Activated naive CD8-positive, alpha-beta T cell treated with anti-CD3 and anti-CD28 coated beads, Interleukin-2, amount 10 ng/mL, durations not matched to agents 7 days and 5 days (primary cell): ENCODE results near the gene ST6GALNAC4. TPM values are rescaled to one million over a fixed set of nuclear protein-coding genes. Genes with fewer than 3 reads are reported as not detected.

Experiments
- ATAC-seq: fragments of 150-1000 bp; cut with Tn5 transposase; one replicate; pipeline ENCODE4 v1.10.0; 2021; ENCODE audit warnings: low read depth, moderate library complexity
- POLR2A ChIA-PET: fragments of 350-600 bp; sonication (Branson Sonifier 250); formaldehyde crosslinking; loops from one replicate; lab custom pipeline; 2021; ENCODE audit warnings: antibody characterized with exemption; lab: Charles Lee
- DNase-seq: peaks from one replicate; pipeline ENCODE4 v3.0.0; 2021
- H3K27ac Mint-ChIP-seq: one replicate; pipeline ENCODE4 v1.8.0; 2022; ENCODE audit warnings: mild to moderate bottlenecking, mixed read lengths
- H3K27me3 Mint-ChIP-seq: one replicate; pipeline ENCODE4 v1.8.0; 2022; ENCODE audit warnings: mild to moderate bottlenecking, moderate library complexity, mixed read lengths
- H3K36me3 Mint-ChIP-seq: one replicate; pipeline ENCODE4 v1.8.0; 2021; ENCODE audit warnings: mild to moderate bottlenecking, mixed read lengths
- H3K4me1 Mint-ChIP-seq: one replicate; pipeline ENCODE4 v1.8.0; 2021; ENCODE audit warnings: mixed read lengths
- H3K4me3 Mint-ChIP-seq: one replicate; pipeline ENCODE4 v1.8.0; 2022; ENCODE audit warnings: mild to moderate bottlenecking, moderate library complexity, mixed read lengths
- H3K9me3 Mint-ChIP-seq: one replicate; pipeline ENCODE4 v1.8.0; 2021; ENCODE audit warnings: mixed read lengths
- total RNA-seq, 2 experiments: library from RNA; stranded (reverse); gene quantifications; one replicate each; pipeline ENCODE4 v1.2.3, GENCODE V29; 2021

ST6GALNAC4 gene
- total RNA-seq, 2 experiments from 2014 or later, result 51.1 to 59.5 TPM

- H3K27me3 Mint-ChIP-seq, result no peaks in the 10 kb centered on the region
- H3K9me3 Mint-ChIP-seq, result no peaks in the 10 kb centered on the region
- peaks cover 32% of the 10 kb centered on the region for H3K4me1 Mint-ChIP-seq
- peaks cover 25% of the 10 kb centered on the region for H3K36me3 Mint-ChIP-seq
- DNase-seq, result no peak
- H3K27ac Mint-ChIP-seq, result peak overlapping the region; percentile 60
- POLR2A ChIA-PET, result interaction anchor here (1.0 to 7.5 kb wide), 2 partner anchors 8 to 9 kb away, joined by 3 to 187 read pairs; no protein-coding TSS in a partner anchor
- ATAC-seq, result no peak
- H3K4me3 Mint-ChIP-seq, result no peak overlapping the region
Observed at GRCh38 chr9:127912882-127913281, 4.0 kb downstream of the ST6GALNAC4 start.

GRCh38 chr9:127912296-127912695 is 4.5 kb downstream of the ST6GALNAC4 start:
- no peaks in the 10 kb centered on the region for H3K27me3 Mint-ChIP-seq
- no peak for DNase-seq
- no peak overlapping the region for H3K4me3 Mint-ChIP-seq
- H3K4me1 Mint-ChIP-seq, result peaks cover 27% of the 10 kb centered on the region
- POLR2A ChIA-PET, result interaction anchor here (7.5 kb wide), 1 partner anchor 7 kb away, joined by 187 read pairs; no protein-coding TSS in a partner anchor
- peaks cover 25% of the 10 kb centered on the region for H3K36me3 Mint-ChIP-seq
- no peak overlapping the region for H3K27ac Mint-ChIP-seq
- ATAC-seq, result no peak
- no peaks in the 10 kb centered on the region for H3K9me3 Mint-ChIP-seq

DNA sequence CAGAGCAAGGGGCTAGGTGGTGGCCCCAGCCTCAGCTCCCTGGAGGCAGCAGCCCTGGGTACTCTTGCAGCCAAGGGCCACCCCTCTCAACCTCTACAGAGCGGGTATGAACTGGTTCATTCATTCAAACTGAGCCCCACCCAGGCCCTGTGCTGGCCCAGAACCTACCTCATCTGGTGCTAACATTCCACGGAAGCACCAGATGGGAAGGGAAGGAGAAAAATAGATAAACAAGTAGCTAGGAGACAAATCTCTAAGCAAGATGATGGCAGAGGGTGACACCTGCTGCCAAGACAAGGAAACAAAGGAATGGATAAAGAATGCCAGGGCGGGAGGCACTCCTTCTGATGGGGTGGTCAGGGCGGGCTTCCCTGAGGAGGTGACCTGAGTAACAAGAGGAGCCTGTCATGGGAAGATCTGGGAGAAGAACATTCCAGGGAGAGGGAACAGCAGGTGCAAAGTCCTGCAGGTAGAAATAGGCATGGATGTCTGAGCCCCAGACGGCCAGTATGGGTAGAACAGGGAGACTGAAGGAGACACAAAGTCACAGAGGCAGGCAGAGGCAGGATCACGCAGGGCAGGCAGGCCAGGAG is 6.1 kb downstream of the ST6GALNAC4 start:
- Mint-ChIP-seq H3K4me3 (peak overlapping the region; percentile 31), H3K36me3 (peaks cover 23% of the 10 kb centered on the region), H3K9me3 (no peaks in the 10 kb centered on the region), H3K27ac (peak overlapping the region; percentile 82), H3K27me3 (no peaks in the 10 kb centered on the region), H3K4me1 (peaks cover 37% of the 10 kb centered on the region)
- no peak for ATAC-seq
- no peak for DNase-seq
- POLR2A ChIA-PET, result interaction anchor here (0.6 to 1.9 kb wide), 4 partner anchors 41 to 176 kb away, joined by 3 to 4 read pairs (median 4); partner anchors contain the start of gene TOR2A

- Mint-ChIP-seq H3K4me1 (peaks cover 37% of the 10 kb centered on the region), H3K9me3 (no peaks in the 10 kb centered on the region), H3K27me3 (no peaks in the 10 kb centered on the region), H3K27ac (no peak overlapping the region), H3K4me3 (no peak overlapping the region), H3K36me3 (peaks cover 23% of the 10 kb centered on the region)
- POLR2A ChIA-PET, result interaction anchor here (1.0 to 1.9 kb wide), 2 partner anchors 12 to 175 kb away, joined by 3 to 4 read pairs; partner anchors contain the start of gene TOR2A
- ATAC-seq (no peak), DNase-seq (no peak)
Observed at GRCh38 chr9:127909839-127910273, 7.0 kb downstream of the ST6GALNAC4 start.

DNA sequence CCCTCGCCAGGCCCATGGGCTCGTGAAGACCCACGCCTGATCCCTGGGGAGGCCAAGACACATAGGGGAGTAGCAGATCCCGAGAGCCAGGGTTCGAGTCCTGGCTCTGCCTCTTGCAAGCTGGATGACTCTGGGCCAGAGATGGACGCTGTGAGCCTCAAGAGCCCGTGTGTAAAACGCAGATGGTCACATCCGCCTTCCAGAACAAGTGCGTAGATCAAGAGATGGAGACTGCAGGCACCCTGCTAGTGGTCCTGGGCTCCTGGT is 8.2 kb downstream of the ST6GALNAC4 start:
- no peaks in the 10 kb centered on the region for H3K9me3 Mint-ChIP-seq
- ATAC-seq (no peak), DNase-seq (no peak)
- no peak overlapping the region for H3K4me3 Mint-ChIP-seq
- peaks cover 43% of the 10 kb centered on the region for H3K4me1 Mint-ChIP-seq
- no peak overlapping the region for H3K27ac Mint-ChIP-seq
- H3K27me3 Mint-ChIP-seq, result no peaks in the 10 kb centered on the region
- H3K36me3 Mint-ChIP-seq, result peaks cover 20% of the 10 kb centered on the region
- POLR2A ChIA-PET, result interaction anchor here (0.9 kb wide), 1 partner anchor 161 kb away, joined by 3 read pairs; no protein-coding TSS in a partner anchor

DNA sequence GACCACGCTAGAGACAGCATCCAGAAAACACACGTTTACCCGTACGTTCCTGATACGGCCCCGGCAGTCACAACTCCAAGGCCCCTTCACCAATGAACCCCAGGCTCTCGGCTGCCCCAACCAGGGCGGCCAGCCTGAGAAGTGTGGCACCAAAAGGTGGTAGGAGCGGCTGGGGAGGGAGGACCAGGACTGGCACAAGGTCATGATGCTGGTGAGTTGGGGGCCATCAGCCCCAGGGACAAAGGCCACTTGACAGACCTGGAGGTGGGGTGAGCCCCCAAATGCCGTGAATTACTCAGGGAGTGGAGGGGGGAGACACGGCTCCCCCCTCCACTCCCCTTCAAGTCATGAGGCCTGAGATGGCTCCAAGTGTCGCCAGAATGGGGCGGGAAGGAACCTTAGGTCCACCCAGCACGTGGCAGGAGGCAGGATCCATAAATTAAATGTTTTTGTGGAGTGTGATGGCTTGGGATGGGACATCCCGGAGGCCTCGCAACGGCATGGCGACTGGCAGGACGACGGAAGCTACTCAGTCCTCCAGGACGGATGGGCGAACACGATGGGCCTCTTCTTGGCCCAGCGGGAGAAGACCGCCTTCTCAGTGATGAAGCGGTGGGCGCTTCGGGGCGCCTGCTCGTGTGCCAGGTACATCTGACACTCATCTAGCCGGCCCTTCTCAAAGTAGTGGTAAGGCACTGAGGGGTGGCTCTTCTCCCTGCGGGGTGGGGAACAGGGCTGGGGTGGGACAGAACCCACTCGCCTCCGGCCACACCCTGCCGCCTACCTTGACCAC is 8.8 kb downstream of the ST6GALNAC4 start:
- no peak for DNase-seq
- H3K36me3 Mint-ChIP-seq, result peaks cover 20% of the 10 kb centered on the region
- no peak overlapping the region for H3K4me3 Mint-ChIP-seq
- ATAC-seq, result no peak
- peak overlapping the region; percentile 77 for H3K27ac Mint-ChIP-seq
- H3K27me3 Mint-ChIP-seq, result no peaks in the 10 kb centered on the region
- peaks cover 48% of the 10 kb centered on the region for H3K4me1 Mint-ChIP-seq
- H3K9me3 Mint-ChIP-seq, result no peaks in the 10 kb centered on the region
- POLR2A ChIA-PET, result interaction anchor here (0.6 to 5.6 kb wide), 3 partner anchors 8 to 160 kb away, joined by 3 to 187 read pairs (median 3); partner anchors contain the start of gene ST6GALNAC4

DNA sequence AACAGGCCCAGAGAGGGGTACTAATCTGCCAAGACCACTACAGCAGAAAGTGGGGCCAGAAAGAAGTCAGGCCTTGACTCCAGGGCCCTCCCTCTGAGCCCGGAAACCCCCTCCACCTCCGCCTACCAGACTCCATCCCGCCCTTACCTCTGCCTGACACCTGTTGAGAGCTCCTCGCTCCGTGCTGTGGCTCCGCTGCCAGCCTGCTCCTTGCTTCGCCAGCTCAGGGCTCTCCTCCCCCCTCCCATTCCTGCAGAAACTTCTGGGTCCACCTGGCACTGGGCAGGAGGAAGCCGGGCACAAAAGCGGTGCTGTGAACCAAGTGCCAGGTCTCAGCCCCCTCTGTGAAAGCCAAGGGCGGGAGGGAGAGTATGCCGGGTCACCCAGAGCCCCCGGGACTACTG is 11.1 kb downstream of the ST6GALNAC4 start:
- Mint-ChIP-seq H3K27me3 (no peaks in the 10 kb centered on the region), H3K27ac (peak overlapping the region; percentile 100), H3K36me3 (peaks cover 15% of the 10 kb centered on the region), H3K4me3 (peak overlapping the region; percentile 93), H3K4me1 (peaks cover 44% of the 10 kb centered on the region), H3K9me3 (no peaks in the 10 kb centered on the region)
- ATAC-seq, result peak; percentile 40
- POLR2A ChIA-PET, result interaction anchor here (0.7 to 5.6 kb wide), 14 partner anchors 9 to 196 kb away, joined by 3 to 187 read pairs (median 4); partner anchors contain the start of genes AK1, CDK9, SH2D3C and ST6GALNAC4
- peak; percentile 69 for DNase-seq

DNA sequence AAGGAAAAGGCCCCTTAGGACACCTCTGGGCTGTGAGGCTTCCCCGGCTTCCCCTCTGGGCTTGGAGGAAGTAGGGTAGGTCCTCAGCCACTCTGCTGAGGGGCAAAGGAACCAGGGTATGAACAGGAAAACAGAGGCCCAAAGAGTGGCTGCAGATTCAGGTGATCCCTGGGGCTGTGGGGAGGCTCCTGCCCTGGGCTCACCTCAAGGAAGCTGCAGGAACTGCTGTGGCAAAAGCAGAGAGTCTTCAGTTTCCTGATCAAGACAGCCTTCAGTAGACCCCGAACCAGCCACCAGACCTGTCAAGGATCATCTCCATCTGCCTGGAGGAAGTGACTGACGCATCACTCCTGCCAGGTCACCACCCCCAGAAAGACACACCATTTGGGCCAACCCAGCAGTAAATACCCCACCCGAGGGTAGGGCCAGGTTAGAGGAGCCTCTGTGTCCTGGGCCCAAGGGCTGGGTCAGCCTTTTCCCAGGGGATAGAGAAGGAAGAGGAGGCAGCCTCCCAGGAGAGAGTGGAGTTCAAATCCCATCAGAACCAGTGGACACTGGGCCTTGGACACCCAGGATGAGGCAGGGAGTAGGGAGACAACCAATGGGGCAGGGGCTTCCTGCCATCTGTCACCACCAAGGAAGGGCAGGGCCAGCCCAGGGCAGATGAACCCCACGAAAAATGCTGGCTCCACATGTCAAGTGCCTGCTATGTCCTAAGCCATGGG is 11.7 kb downstream of the ST6GALNAC4 start:
- POLR2A ChIA-PET, result interaction anchor here (0.6 to 5.6 kb wide), 20 partner anchors 8 to 170 kb away, joined by 3 to 187 read pairs (median 4); partner anchors contain the start of genes AK1, CDK9, FPGS and NAIF1
- peak overlapping the region; percentile 100 for H3K27ac Mint-ChIP-seq
- no peaks in the 10 kb centered on the region for H3K27me3 Mint-ChIP-seq
- H3K9me3 Mint-ChIP-seq, result no peaks in the 10 kb centered on the region
- ATAC-seq (peak; percentile 60), DNase-seq (peak; percentile 67)
- H3K4me3 Mint-ChIP-seq, result peak overlapping the region; percentile 93
- peaks cover 40% of the 10 kb centered on the region for H3K4me1 Mint-ChIP-seq
- peaks cover 12% of the 10 kb centered on the region for H3K36me3 Mint-ChIP-seq

DNA sequence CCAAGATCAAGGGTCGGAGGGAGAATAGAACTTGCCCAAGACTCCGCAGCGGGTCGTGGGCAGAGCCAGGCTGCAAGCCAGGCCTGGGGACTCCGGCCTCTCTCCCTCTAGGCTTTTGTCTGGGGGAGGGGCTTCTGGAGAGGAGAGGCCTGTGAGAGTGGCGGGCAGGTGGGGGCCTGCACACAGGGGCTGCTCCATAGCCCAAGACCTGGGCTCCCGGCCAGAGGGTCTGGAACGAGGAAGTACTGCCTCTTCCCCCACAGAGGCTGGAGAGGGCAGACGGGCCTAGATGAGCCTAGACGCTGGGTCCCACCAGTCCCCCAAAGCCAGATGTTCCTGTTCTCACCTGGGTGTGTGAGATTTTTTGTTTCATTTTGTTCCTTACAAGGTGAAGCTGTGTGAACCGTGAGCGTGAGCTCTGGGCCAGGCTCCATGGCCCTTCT is 12.3 kb downstream of the ST6GALNAC4 start:
- POLR2A ChIA-PET, result interaction anchor here (0.8 to 5.6 kb wide), 19 partner anchors 11 to 185 kb away, joined by 3 to 187 read pairs (median 6); partner anchors contain the start of genes CDK9, FPGS, NAIF1 and SH2D3C
- peak; percentile 5 for ATAC-seq

DNA sequence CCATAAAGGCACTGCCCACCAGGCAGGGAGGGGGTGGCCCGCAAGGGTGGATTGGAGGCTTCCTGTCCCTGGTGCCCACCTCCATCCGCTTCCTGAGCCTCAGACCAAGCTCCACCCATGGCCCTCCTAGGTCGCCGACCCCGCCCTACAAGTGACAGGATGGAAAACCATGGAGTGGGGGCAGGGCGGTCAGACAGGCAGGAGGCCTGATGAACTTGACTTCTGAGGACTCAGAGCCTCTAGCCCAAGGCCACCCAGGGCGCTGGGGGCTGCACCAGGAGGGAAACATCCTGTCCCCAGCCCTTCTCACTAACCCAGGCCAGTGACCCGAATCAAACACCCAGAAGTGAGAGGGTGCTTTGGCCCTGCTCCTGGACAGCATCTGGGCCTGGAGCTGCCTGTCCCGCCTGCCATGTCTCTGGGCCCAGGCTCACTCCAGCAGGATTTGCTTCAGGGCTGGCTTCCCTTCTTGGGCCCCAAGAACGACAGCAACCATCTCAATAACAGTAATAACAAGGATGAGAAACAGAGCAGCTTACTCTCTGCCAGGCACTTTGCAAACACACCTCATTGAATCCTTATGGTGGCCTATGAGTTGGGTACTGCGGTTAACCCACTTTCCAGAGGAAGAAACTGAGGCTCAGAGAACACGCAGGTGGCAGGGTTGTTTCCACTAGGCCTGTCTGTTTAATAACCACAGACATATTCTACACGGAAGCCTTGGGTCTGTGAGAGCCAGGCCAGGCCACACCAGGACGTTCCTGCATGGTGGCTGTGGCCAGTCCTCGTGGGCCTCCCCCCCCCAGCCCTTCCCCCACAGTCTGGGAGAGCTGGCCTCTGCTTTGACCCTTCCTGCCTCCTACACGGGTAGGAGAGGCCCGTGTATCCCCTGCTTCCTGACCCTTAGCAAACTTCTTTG is 13.0 kb downstream of the ST6GALNAC4 start:
- Mint-ChIP-seq H3K9me3 (no peaks in the 10 kb centered on the region), H3K36me3 (peaks cover 10% of the 10 kb centered on the region), H3K4me3 (peak overlapping the region; percentile 93), H3K27ac (peak overlapping the region; percentile 100), H3K4me1 (peaks cover 44% of the 10 kb centered on the region), H3K27me3 (no peaks in the 10 kb centered on the region)
- POLR2A ChIA-PET, result interaction anchor here (0.6 to 5.6 kb wide), 26 partner anchors 11 to 331 kb away, joined by 3 to 187 read pairs (median 4); partner anchors contain the start of genes CDK9, FPGS, NAIF1 and SH2D3C
- DNase-seq (peak; percentile 89), ATAC-seq (peak; percentile 32)

More for the DNA sequence above, 12.3 kb downstream of the ST6GALNAC4 start:
- DNase-seq, result peak; percentile 55
- Mint-ChIP-seq H3K9me3 (no peaks in the 10 kb centered on the region), H3K36me3 (peaks cover 11% of the 10 kb centered on the region), H3K4me3 (peak overlapping the region; percentile 93), H3K27me3 (no peaks in the 10 kb centered on the region), H3K4me1 (peaks cover 44% of the 10 kb centered on the region), H3K27ac (peak overlapping the region; percentile 100)

- Mint-ChIP-seq H3K36me3 (peaks cover 32% of the 10 kb centered on the region), H3K4me3 (peak within 1 kb of the TSS; percentile 89), H3K4me1 (peaks cover 38% of the 10 kb centered on the region), H3K27ac (peak within 1 kb of the TSS; percentile 82), H3K9me3 (peaks cover 1% of the 10 kb centered on the region), H3K27me3 (no peaks in the 10 kb centered on the region)
- DNase-seq, result peak; percentile 91
- peak; percentile 65 for ATAC-seq
- POLR2A ChIA-PET, result interaction anchor here (0.7 to 3.2 kb wide), 4 partner anchors 17 to 131 kb away, joined by 3 to 28 read pairs (median 3); partner anchors contain the start of gene ST6GALNAC4
Observed at GRCh38 chr9:127899128-127899943, 17.5 kb downstream of the ST6GALNAC4 start, which contains the start of gene ST6GALNAC6. ST6GALNAC6 (minus strand) TSS chr9:127899603; CDS start chr9:127897981, 1,622 bp downstream.
